ENCODE results near the gene ETFA. TPM values are rescaled to one million over a fixed set of nuclear protein-coding genes. Genes with fewer than 3 reads are reported as not detected.

Gene ETFA
- total RNA-seq, 2 experiments from 2014 or later = 84.8 to 146 TPM

DNA sequence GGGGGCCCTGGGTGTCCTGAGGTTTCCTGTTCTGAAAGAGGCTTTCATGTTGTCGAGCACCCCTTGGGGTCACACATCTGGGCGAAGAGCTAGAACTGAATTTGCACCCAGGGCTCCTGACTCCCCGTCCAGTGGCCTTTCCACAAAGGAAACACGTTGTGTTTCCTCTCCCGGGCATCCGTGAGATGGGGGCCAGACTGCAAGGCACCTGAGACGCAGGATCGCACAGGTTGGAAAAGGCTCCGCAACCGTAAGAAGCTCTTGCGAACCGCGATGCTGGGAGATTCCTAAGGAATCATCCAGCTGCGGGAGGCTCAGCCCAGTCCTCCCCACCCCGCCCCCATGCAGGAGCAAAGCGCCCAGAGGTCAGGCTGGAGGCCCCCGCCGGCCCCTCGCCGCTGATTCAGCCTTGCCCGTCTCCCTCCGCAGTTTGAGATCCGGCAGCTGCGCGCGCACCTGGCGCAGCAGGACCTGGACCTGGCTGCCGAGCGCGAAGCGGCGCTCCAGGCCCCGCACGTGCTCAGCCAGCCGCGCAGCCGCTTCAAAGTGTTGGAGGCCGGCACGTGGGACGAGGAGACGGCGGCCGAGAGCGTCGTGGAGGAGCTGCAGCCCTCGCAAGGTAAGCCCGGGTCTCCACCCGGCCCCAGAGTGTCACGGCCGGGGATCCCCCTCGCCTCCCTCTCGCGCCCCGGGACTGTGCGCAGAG is 119.6 kb downstream of the ETFA start:
- Histone ChIP-seq H3K4me3 (ENCODE audit: low read depth, low read length, poor library complexity, severe bottlenecking) (no peak overlapping the region), H3K79me2 (ENCODE audit: insufficient read depth, low read depth, low read length) (no peaks in the 10 kb centered on the region), H3K9me3 (ENCODE audit: low read length) (no peaks in the 10 kb centered on the region), H3K27ac (ENCODE audit: low read depth, low read length, poor library complexity, severe bottlenecking) (no peak overlapping the region), H3K9me2 (ENCODE audit: insufficient read depth, low read length) (no peaks in the 10 kb centered on the region), H2AFZ (ENCODE audit: low read length) (no peak overlapping the region), H4K20me1 (ENCODE audit: insufficient read depth, low read length) (no peaks in the 10 kb centered on the region; the same call in 1 of the 2 replicates), H3K4me2 (ENCODE audit: low read length) (no peak overlapping the region), H3K36me3 (ENCODE audit: insufficient read depth, low read length) (no peaks in the 10 kb centered on the region), H3K4me1 (ENCODE audit: insufficient read depth, low read length, poor library complexity, severe bottlenecking) (peaks cover 10% of the 10 kb centered on the region)
- ChIA-PET CTCF (ENCODE audit: unreplicated experiment) (no interaction called here), POLR2A (no interaction called here)
- TF ChIP-seq EZH2phosphoT487 (IDR thresholded peaks at IDR 0.05; ENCODE audit: borderline replicate concordance, low read depth, low read length) = no peak
- TF ChIP-seq, protein P1, sequence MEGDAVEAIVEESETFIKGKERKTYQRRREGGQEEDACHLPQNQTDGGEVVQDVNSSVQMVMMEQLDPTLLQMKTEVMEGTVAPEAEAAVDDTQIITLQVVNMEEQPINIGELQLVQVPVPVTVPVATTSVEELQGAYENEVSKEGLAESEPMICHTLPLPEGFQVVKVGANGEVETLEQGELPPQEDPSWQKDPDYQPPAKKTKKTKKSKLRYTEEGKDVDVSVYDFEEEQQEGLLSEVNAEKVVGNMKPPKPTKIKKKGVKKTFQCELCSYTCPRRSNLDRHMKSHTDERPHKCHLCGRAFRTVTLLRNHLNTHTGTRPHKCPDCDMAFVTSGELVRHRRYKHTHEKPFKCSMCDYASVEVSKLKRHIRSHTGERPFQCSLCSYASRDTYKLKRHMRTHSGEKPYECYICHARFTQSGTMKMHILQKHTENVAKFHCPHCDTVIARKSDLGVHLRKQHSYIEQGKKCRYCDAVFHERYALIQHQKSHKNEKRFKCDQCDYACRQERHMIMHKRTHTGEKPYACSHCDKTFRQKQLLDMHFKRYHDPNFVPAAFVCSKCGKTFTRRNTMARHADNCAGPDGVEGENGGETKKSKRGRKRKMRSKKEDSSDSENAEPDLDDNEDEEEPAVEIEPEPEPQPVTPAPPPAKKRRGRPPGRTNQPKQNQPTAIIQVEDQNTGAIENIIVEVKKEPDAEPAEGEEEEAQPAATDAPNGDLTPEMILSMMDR (conservative IDR thresholded peaks at IDR 0.05; ENCODE audit: low read length) = no peak
- no peak for DNase-seq (ENCODE audit: low spot score)
- no TSS peak for BruUV-seq (replicated peaks)
- intact Hi-C loops (cut with micrococcal nuclease; ENCODE audit: unreplicated experiment) = loop anchor here (2.0 kb wide), 2 partner anchors 143 to 675 kb away; no protein-coding TSS in a partner anchor

DNA sequence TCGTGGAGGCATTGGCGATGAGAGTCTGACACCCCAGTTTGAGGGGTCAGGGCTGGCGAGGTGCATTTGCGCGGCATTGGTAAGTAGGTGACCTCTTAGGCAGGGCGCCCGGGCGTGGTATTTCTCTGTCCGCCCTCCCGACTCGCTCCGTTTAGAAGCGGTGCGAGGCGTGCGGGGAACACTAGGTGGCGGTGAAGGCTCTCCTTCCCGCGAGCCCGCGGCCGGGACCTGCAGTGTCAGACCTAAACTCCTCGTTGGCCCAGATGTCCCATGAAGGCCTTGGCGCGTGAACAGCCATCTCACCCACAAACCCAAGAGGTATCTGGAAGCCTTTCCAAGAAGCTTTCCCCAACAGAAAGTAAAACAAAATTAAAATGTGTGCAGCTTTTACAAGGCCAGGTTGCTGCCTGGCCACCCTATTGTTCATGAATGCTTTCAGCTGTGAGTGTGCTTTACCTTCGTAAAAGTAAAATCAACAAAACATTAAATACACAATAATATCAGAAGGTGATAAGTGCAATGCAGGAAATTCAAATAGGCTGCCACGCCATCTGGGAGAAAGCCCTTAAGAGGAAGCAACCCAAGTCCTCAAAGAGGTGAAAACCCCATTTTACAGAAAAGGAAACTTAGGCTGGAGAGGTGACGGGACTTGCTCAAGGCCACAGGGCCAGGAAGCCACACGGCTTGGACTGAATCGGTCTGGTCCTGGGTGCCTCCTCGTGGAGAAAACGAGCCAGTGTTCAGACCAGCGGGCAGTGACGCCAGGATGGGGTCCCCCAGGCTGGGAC is 120.3 kb downstream of the ETFA start:
- Histone ChIP-seq H3K9me3 (ENCODE audit: low read length) (no peaks in the 10 kb centered on the region), H3K36me3 (ENCODE audit: insufficient read depth, low read length) (no peaks in the 10 kb centered on the region), H3K79me2 (ENCODE audit: insufficient read depth, low read depth, low read length) (no peaks in the 10 kb centered on the region), H2AFZ (ENCODE audit: low read length) (peak overlapping the region; percentile 51; the same call in 1 of the 2 replicates), H3K27ac (ENCODE audit: low read depth, low read length, poor library complexity, severe bottlenecking) (no peak overlapping the region), H3K9me2 (ENCODE audit: insufficient read depth, low read length) (no peaks in the 10 kb centered on the region), H4K20me1 (ENCODE audit: insufficient read depth, low read length) (no peaks in the 10 kb centered on the region; the same call in 1 of the 2 replicates), H3K4me3 (ENCODE audit: low read depth, low read length, poor library complexity, severe bottlenecking) (no peak overlapping the region), H3K4me2 (ENCODE audit: low read length) (peak overlapping the region; percentile 33; the same call in 1 of the 2 replicates), H3K4me1 (ENCODE audit: insufficient read depth, low read length, poor library complexity, severe bottlenecking) (peaks cover 3% of the 10 kb centered on the region)
- BruUV-seq (replicated peaks) = no TSS peak
- no peak for TF ChIP-seq EZH2phosphoT487 (IDR thresholded peaks at IDR 0.05; ENCODE audit: borderline replicate concordance, low read depth, low read length)
- TF ChIP-seq, protein P1 (conservative IDR thresholded peaks at IDR 0.05; ENCODE audit: low read length) = peak; percentile 91
- POLR2A ChIA-PET = no interaction called here
- CTCF ChIA-PET (ENCODE audit: unreplicated experiment) = no interaction called here
- intact Hi-C loops (cut with micrococcal nuclease; ENCODE audit: unreplicated experiment) = loop anchor here (2.0 kb wide), 2 partner anchors 144 to 676 kb away; no protein-coding TSS in a partner anchor
- DNase-seq (ENCODE audit: low spot score) = peak; percentile 78

Data from OCI-LY7 (cell line).